Stimulated activated CD4-positive, alpha-beta T cell treated with anti-CD3 and anti-CD28 coated beads, Interleukin-12 subunit alpha, Interleukin-12 subunit beta, amount 100 ng/mL, for 24 hours (primary cell): ENCODE measurements around the gene CCDC28A.

ENCODE experiments used
- DNase-seq, 2 experiments: peaks; one replicate each; pipeline ENCODE4 v3.0.0-alpha.2; 2020; ENCODE audit warnings: low read depth in 2 of 2

CCDC28A gene

DNA sequence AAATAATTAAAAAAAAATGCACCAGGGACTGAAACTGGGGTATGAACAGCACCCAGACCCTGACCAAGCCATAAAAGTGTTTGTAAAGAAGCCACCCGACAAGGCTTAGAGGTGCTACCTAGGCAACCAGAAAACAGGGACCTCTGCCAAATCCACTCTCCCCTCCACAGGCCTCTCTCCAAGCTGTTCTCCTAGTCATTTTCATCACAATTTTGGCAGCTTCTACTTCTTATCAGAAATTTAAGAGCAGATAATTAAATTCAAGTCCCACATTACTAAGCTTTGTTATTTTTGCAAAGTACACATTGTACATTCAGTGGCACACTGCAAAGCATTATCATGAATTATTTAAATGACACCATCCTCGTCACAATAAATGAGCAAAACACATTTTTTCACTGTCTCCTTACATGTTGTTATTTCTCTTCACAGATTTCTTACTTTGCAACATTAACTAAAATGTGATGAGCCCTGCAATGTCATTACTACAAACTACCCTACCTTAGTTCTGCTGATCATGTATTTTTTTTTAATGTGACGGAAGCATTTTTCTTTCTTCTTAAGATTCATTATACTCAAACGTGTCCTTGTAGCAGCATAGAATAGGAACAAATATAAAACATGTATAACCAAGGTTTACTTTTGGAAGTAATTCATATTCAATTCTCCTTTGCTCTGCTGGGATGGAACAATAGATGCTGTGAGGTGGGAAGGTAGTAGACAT lies 60.4 kb downstream of the CCDC28A start:
- DNase-seq = no peak

DNA sequence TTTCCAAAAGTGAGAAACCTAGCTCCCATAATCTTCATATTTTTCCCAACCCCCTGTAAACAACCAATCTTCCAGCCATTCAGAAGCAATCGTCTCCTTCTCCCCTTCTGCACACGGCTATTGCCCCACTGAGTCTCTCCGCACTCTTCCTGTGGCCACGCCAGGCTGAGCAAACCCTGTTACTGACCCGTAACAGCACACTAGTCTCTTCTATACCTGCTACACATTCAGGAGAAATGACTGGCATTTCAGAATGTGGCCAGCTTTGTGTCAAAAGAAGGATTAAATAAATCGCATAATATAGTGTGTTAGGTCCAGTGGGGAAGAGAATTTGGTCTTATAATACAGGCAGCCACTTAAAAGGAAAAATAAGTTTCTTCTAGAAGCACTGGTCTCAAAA lies 63.7 kb downstream of the CCDC28A start:
- no peak for DNase-seq
